IPS DF 6.9 (cell line): ENCODE results near the gene CTNNA2.

ENCODE experiments used
- DNase-seq: peaks from one replicate; pipeline ENCODE4 v3.0.0-alpha.2; 2013; ENCODE audit warnings: low read depth, low spot score
- H3K27ac ChIP-seq: one replicate; pipeline ENCODE4 v1.5.1; 2013; ENCODE audit warnings: low read length, control low read depth
- H3K27me3 ChIP-seq: 2 replicates; pipeline ENCODE4 v1.6.1; 2013; ENCODE audit warnings: mild to moderate bottlenecking, low read length; ENCODE audit not compliant: control insufficient read depth, insufficient read depth
- H3K36me3 ChIP-seq: 2 replicates; pipeline ENCODE4 v1.6.1; 2013; ENCODE audit warnings: low read length; ENCODE audit not compliant: control insufficient read depth, insufficient read depth
- H3K4me1 ChIP-seq: 2 replicates; pipeline ENCODE4 v1.6.1; 2013; ENCODE audit warnings: low read length; ENCODE audit not compliant: control insufficient read depth, insufficient read depth
- H3K4me3 ChIP-seq: 2 replicates; pipeline ENCODE4 v1.5.1; 2013; ENCODE audit warnings: mild to moderate bottlenecking, low read length
- H3K9me3 ChIP-seq: 2 replicates; pipeline ENCODE4 v1.6.1; 2013; ENCODE audit warnings: low read length, inconsistent platforms; ENCODE audit not compliant: control insufficient read depth, insufficient read depth
- WGBS: extraction: QIAGEN DNeasy Blood & Tissue Kit; methylation state at CpG from one replicate; pipeline ENCODE4 v1.1.7; 2013; ENCODE audit warnings: mixed read lengths, missing lambda C conversion rate; ENCODE audit not compliant: insufficient read length, insufficient coverage; 5-methylcytosine and 5-hydroxymethylcytosine counted together

The CTNNA2 gene

GRCh38 chr2:79723830-79724229 is 211.0 kb downstream of the CTNNA2 start:
- DNase-seq: no peak
- H3K27me3 ChIP-seq: no peaks in the 10 kb centered on the region
- H3K4me1 ChIP-seq: no peaks in the 10 kb centered on the region
- no peak overlapping the region for H3K4me3 ChIP-seq
- no peaks in the 10 kb centered on the region for H3K36me3 ChIP-seq
- H3K27ac ChIP-seq: no peak overlapping the region
- no peaks in the 10 kb centered on the region for H3K9me3 ChIP-seq
- WGBS: no CpG with 5 or more reads among the region's 2 CpGs

- no peaks in the 10 kb centered on the region for H3K9me3 ChIP-seq
- no peaks in the 10 kb centered on the region for H3K36me3 ChIP-seq
- no peak for DNase-seq
- H3K4me1 ChIP-seq: no peaks in the 10 kb centered on the region
- H3K4me3 ChIP-seq: no peak overlapping the region
- no peak overlapping the region for H3K27ac ChIP-seq
- WGBS: no CpG with 5 or more reads among the region's 1 CpG
- H3K27me3 ChIP-seq: no peaks in the 10 kb centered on the region
These were observed 216.7 kb downstream of the CTNNA2 start for GRCh38 chr2:79729532-79729931.

- no peaks in the 10 kb centered on the region for H3K4me1 ChIP-seq
- H3K27me3 ChIP-seq: no peaks in the 10 kb centered on the region
- H3K9me3 ChIP-seq: no peaks in the 10 kb centered on the region
- H3K4me3 ChIP-seq: no peak overlapping the region
- WGBS: no CpG with 5 or more reads among the region's 1 CpG
- no peaks in the 10 kb centered on the region for H3K36me3 ChIP-seq
- no peak overlapping the region for H3K27ac ChIP-seq
- no peak for DNase-seq
These were observed 221.7 kb downstream of the CTNNA2 start for GRCh38 chr2:79734518-79734917.

- H3K9me3 ChIP-seq: no peaks in the 10 kb centered on the region
- H3K4me3 ChIP-seq: no peak overlapping the region
- H3K27me3 ChIP-seq: no peaks in the 10 kb centered on the region
- H3K36me3 ChIP-seq: no peaks in the 10 kb centered on the region
- no peak overlapping the region for H3K27ac ChIP-seq
- H3K4me1 ChIP-seq: no peaks in the 10 kb centered on the region
- 100% methylated on average over 2 of the region's 6 CpGs for whole genome bisulfite sequencing
- no peak for DNase-seq
These were observed 228.1 kb downstream of the CTNNA2 start for GRCh38 chr2:79740879-79741443.

DNA sequence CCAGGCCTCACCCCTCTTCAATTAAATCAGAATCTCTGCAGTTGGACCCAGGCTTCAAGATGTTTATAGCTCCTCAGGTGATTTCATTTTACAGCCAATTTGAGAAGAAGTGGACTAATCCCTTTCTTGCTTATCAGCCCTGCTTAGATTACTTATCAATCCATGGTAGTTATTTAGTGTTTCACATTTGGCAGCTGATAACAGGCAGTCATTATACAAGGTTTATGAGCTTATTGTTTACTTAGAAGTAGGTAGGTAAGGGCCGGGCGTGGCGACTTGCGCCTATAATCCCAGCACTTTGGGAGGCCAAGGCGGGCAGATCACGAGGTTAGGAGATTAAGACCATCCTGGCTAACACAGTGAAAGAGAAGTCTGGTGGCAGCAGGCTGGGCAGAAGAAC is 237.5 kb downstream of the CTNNA2 start:
- no peak overlapping the region for H3K27ac ChIP-seq
- WGBS: no CpG with 5 or more reads among the region's 6 CpGs

GRCh38 chr2:79757526-79757925 is 244.7 kb downstream of the CTNNA2 start:
- no peak overlapping the region for H3K27ac ChIP-seq
- WGBS: no CpG with 5 or more reads among the region's 4 CpGs
- H3K4me1 ChIP-seq: no peaks in the 10 kb centered on the region
- no peaks in the 10 kb centered on the region for H3K27me3 ChIP-seq
- H3K36me3 ChIP-seq: no peaks in the 10 kb centered on the region
- no peaks in the 10 kb centered on the region for H3K9me3 ChIP-seq
- no peak overlapping the region for H3K4me3 ChIP-seq
- no peak for DNase-seq

More for the DNA sequence above, 237.5 kb downstream of the CTNNA2 start:
- Histone ChIP-seq H3K27me3 (no peaks in the 10 kb centered on the region), H3K36me3 (no peaks in the 10 kb centered on the region), H3K4me1 (no peaks in the 10 kb centered on the region), H3K4me3 (no peak overlapping the region), H3K9me3 (no peaks in the 10 kb centered on the region)
- DNase-seq: no peak

- H3K4me3 ChIP-seq: no peak overlapping the region
These were observed 245.2 kb downstream of the CTNNA2 start for GRCh38 chr2:79758042-79758441.

GRCh38 chr2:79758749-79759282 is 246.0 kb downstream of the CTNNA2 start:
- DNase-seq: no peak
- Histone ChIP-seq H3K4me1 (no peaks in the 10 kb centered on the region), H3K36me3 (no peaks in the 10 kb centered on the region), H3K9me3 (no peaks in the 10 kb centered on the region), H3K27ac (no peak overlapping the region), H3K4me3 (no peak overlapping the region), H3K27me3 (no peaks in the 10 kb centered on the region)
- no CpG with 5 or more reads among the region's 6 CpGs for WGBS

More at GRCh38 chr2:79758042-79758441, 245.2 kb downstream of the CTNNA2 start:
- Histone ChIP-seq H3K9me3 (no peaks in the 10 kb centered on the region), H3K4me1 (no peaks in the 10 kb centered on the region), H3K36me3 (no peaks in the 10 kb centered on the region), H3K27ac (no peak overlapping the region), H3K27me3 (no peaks in the 10 kb centered on the region)
- WGBS: no CpG with 5 or more reads among the region's 5 CpGs
- DNase-seq: no peak

- Histone ChIP-seq H3K27me3 (no peaks in the 10 kb centered on the region), H3K4me1 (no peaks in the 10 kb centered on the region), H3K9me3 (no peaks in the 10 kb centered on the region), H3K4me3 (no peak overlapping the region), H3K36me3 (no peaks in the 10 kb centered on the region), H3K27ac (no peak overlapping the region)
- DNase-seq: no peak
- WGBS: no CpG with 5 or more reads among the region's 3 CpGs
These were observed 258.1 kb downstream of the CTNNA2 start for GRCh38 chr2:79770926-79771325.

GRCh38 chr2:79771493-79771892 is 258.6 kb downstream of the CTNNA2 start:
- no peak overlapping the region for H3K4me3 ChIP-seq
- H3K27me3 ChIP-seq: no peaks in the 10 kb centered on the region
- no peaks in the 10 kb centered on the region for H3K4me1 ChIP-seq
- no peaks in the 10 kb centered on the region for H3K36me3 ChIP-seq
- no peak overlapping the region for H3K27ac ChIP-seq
- WGBS: no CpG with 5 or more reads among the region's 3 CpGs
- H3K9me3 ChIP-seq: no peaks in the 10 kb centered on the region
- DNase-seq: no peak

DNA sequence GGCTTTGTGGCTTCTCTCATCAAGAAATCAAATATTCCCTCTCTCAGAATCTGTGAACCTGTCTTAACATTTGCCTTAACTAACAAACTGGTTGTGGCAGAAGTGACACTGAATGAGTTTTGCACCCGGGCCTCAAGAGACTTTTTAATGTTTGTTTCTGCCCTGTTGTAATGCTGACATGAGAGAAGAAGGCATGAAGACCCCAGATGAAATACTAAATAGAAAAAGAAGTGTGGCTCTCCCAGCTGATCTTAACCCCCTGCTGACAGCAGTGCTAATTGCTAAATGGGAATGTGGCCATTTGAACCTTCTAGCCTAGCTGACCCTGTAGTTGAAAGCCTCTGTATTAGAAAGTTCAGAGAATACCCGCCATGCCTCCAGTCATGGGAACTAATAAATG is 261.2 kb downstream of the CTNNA2 start:
- H3K27ac ChIP-seq: no peak overlapping the region
- no peak overlapping the region for H3K4me3 ChIP-seq
- WGBS: no CpG with 5 or more reads among the region's 2 CpGs
- H3K27me3 ChIP-seq: no peaks in the 10 kb centered on the region
- H3K4me1 ChIP-seq: no peaks in the 10 kb centered on the region
- no peaks in the 10 kb centered on the region for H3K9me3 ChIP-seq
- no peak for DNase-seq
- no peaks in the 10 kb centered on the region for H3K36me3 ChIP-seq
